IPS DF 4.7 (cell line): ENCODE measurements around the gene TBC1D22A.
"Not testable (repeated sequence)": the region's sequence is repeated elsewhere in the genome, so short reads cannot be mapped to it uniquely, and the experiment has no call there.

Experiments
- DNase-seq: peaks from one replicate; pipeline ENCODE4 v3.0.0-alpha.2; 2013; ENCODE audit warnings: low spot score; ENCODE audit errors: extremely low read depth

The TBC1D22A gene

DNA sequence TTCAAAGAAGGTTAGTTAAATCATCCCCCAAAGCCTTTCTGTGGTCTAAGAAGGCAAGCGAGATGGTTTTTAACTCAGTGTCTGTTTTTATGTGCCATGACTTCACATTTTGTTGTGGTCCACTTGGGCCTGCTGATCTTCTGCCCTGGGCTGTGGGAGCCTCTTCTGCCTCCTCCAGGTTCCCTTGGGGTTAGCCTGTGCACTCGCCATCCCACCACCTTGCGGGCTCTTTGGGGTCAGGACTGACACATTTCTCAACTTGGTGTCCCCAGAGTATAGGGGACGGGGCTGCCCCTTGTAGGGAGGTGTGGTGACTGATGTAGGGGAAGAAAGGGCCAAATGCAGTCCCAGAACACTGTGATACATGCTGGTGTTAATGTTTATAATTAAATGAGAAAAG lies 207.0 kb downstream of the TBC1D22A start:
- no peak for DNase-seq

GRCh38 chr22:46969961-46970360 lies 207.5 kb downstream of the TBC1D22A start:
- no peak for DNase-seq

DNA sequence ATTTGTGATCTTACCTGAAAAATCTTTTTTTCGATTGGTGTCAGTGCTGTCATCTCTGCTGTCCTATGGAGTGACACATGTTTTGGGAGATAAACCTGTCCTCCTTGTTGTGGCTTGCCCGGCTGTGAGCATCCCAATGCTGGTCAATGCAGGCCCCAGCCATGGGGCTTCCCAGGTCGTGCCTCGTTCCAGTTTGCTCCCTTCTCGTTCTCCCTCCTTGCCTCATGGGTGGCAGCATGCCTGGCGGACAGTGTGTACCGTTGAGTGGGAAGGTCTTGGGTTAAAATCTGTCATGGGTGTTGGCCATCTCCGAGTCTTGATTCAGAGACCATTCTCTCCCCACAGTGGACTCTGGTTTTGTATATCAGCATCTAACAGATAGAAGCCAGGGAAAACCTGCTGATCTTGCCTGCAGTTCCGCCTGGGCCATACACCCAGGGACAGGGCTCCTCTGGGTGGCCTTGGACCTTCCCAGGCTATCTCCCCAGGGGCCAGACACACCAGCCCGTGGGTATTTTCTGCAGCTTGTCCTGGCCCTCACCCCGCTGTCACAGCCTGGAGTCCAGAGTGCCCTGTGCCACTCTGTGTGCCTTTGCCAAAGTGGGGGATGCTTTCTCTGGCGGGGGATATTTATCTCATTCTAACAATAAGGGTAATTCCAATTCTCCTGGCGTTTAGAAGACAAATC lies 208.1 kb downstream of the TBC1D22A start:
- no peak for DNase-seq

- DNase-seq = no peak
Measured at GRCh38 chr22:46971099-46971763, 208.8 kb downstream of the TBC1D22A start.

DNA sequence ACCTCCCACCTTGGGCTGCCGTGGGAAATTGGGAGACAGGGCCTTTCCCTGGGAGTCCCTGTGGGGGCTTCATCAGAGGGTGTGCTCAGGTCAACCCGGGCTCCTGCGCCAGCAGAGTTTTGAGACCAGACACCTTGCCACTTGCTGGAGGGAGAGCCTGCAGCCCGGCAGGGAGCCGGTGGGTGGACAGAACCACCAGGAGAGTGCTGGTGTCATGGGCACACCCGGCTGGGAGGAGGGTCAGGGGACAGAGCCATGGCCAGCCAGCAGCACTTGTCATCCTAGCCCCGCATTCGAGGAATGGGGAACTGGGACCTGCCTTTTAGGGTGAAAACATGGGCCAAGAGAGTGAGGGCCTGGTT lies 209.3 kb downstream of the TBC1D22A start:
- no peak for DNase-seq

GRCh38 chr22:46972256-46972655 lies 209.8 kb downstream of the TBC1D22A start:
- no peak for DNase-seq

- no peak for DNase-seq
Measured at GRCh38 chr22:46972901-46973831, 210.7 kb downstream of the TBC1D22A start.

DNA sequence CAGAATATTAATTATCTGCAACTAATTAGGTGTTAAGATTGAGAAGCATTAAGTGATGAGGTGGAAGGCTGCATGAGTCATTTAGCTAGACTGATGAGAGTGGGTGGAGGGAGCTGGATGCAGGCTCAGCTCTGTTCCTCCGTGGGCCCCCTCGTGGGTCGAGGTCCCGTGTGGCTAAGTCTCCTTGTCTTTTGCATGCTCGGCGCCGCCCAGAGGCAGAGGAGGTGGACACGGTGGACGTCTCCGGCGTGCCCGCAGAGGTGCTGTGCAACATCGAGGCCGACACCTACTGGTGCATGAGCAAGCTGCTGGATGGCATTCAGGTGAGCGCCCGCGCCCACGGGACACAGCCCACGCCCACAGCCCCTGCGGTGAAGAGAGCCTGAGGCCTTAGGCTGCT lies 211.6 kb downstream of the TBC1D22A start:
- no peak for DNase-seq

DNA sequence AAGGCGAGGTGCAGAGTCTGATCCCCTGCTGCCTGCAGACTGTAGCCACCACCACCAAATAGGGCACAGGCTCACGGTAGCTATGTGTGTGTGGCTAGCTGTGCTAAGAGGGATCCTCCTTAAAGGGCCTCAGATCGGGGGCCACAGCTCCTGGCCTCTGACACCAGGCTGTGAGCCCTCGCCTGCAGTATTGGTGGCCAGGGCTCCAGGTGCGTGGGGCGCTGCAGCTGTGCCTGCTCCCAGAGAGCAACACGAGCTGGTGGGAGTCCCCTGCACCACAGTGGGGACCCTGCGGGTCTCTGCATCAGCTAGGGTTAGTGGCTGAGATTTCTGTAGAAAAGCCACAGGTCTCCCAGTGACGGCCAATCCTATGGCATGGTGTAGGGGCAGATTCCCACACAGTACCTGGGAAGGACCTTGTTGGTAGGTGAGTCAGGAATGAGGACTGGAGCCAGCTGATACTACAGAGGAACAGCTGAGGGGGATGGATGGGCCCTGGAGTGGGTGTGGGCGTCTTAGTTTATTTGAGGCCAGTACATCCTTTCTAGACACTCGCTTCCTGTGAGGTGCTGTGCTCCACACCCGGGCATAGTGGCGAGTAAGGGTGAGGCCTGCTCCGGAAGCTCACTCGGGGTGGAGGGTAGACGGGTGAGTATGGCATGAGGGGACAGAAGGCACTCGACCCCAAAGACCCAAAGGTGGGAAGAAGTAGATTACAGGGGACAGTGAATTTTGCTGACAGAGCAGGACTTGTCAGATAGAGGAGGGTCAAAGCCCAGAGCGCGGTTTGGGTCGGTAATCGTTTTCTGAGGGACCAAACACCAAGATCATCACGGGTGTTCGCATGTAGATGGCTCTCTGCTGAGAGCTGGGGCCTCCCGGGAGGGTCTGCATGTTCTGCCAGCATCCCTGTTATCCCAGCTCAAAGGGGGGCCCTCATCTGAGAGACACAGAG lies 212.5 kb downstream of the TBC1D22A start:
- DNase-seq = no peak

DNA sequence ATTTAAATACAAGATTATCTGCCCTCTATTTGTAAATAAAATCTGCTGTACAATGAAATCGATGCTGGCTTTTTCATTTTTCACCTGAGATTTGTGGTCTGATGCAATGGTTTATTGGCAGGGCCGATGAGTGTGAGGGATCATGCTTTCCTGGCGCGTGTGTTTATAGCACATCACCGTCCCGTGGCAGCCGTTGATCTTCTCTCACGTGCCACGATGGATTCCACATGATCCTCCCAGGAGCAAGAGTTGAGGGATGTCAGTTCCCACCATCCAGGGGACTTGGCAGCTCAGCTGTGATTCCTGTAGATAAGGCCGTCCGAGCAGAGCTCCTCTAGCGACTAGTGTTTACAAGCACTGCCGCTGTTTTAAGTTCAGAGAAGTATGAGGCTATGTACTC lies 213.7 kb downstream of the TBC1D22A start:
- DNase-seq = no peak

GRCh38 chr22:46976598-46976997 lies 214.1 kb downstream of the TBC1D22A start:
- no peak for DNase-seq

- DNase-seq = no peak
Measured at GRCh38 chr22:46977656-46978343, 215.3 kb downstream of the TBC1D22A start.

DNA sequence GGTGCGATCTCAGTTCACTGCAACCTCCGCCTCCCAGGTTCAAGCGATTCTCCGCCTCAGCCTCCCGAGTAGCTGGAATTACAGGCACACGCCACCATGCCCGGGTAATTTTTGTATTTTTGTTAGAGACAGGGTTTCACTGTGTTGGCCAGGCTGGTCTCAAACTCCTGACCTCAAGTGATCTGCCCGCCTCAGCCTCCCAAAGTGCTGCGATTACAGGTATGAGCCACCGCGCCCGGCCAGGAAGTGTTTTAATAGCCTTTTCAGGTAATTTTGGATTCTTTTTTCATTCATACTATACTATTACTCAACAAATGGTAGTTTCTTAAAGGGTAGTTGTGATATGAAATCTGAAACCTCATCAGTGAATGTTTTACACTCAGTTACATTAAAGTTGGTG lies 216.2 kb downstream of the TBC1D22A start:
- DNase-seq = not testable (repeated sequence)

GRCh38 chr22:46979506-46979905 lies 217.1 kb downstream of the TBC1D22A start:
- DNase-seq = no peak

- DNase-seq = no peak
Measured at GRCh38 chr22:46980392-46980791, 217.9 kb downstream of the TBC1D22A start.

- DNase-seq = no peak
Measured at GRCh38 chr22:46982635-46983034, 220.2 kb downstream of the TBC1D22A start.

DNA sequence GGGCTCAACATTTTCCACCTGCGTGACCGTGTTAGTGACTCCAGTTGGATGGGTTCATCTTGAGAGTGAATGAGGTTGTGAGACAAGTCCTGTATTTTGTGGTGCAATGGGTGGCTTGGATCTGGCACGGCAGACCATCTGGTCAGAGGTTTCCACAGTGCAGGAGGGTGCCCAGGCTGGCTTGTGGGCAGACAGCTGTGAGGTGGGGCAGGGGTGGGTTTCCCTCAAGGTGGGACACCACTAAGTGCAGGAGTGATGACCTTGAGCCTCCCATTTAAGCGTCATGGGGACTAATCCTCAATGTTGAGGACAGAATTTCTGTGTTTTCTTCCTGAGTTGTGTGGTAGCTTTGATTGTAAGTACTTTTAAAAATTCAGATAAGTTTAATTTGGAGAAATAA lies 220.6 kb downstream of the TBC1D22A start:
- no peak for DNase-seq

DNA sequence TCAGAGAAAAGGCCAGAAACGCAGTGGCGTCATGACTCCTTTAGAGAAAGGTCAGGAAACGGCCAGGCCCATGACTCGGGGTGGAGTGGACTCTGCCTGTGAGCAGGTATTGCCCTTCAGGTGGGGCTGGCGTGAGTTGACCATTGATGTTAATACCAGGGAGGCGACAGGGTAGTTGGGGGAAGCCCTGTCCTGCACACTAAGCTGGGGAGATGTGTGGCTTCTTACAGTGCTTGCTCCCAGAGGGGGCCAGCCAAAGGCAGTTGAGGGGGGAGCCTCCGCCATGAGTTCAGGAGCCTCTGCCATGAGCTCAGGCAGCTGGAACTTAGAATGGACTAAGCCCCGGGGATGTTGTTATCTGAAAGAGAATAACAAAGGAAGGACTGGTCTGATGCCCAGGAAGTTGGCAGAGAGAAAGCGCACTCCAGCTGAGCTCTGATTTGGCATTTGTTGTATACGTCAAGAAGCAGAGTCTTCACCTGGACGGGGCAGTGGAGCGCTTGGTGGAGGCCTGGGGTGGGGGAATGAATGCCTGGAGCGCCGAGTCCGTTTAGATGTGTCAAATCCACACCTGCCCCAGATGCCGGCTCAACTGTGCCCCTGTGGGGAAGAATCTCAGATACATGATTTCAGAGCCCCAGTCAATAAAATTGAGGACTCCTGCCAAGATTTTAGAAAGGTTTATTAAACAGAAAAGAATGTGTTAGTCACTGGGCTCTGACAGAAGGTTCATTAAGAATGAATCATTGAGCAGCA lies 222.5 kb downstream of the TBC1D22A start:
- no peak for DNase-seq

GRCh38 chr22:46985507-46985882 lies 223.0 kb downstream of the TBC1D22A start:
- no peak for DNase-seq

DNA sequence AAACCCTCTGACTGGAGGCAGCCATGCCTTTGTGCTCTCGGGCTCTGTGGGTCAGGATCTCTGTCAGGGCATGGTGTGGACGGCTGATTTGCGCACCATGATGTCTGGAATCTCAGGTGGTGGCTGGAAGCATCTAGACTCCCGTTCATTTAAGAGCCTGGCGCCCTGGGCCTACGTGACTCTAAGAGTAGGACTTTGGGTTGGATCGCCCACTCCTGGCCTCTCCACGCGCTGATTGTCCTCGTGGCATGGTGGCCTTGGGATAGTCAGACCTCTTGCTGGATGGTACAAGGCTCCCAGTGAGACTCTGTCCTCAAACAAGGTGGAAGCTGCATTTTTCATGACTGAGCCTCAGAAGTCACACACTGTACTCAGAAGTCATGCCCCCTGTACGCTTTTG lies 224.3 kb downstream of the TBC1D22A start:
- no peak for DNase-seq
